ENCODE results near the gene ADAM22.

Gene ADAM22

GRCh38 chr7:88218836-88219605 is 285.0 kb downstream of the ADAM22 start:
- peak; percentile 58 for DNase-seq

DNA sequence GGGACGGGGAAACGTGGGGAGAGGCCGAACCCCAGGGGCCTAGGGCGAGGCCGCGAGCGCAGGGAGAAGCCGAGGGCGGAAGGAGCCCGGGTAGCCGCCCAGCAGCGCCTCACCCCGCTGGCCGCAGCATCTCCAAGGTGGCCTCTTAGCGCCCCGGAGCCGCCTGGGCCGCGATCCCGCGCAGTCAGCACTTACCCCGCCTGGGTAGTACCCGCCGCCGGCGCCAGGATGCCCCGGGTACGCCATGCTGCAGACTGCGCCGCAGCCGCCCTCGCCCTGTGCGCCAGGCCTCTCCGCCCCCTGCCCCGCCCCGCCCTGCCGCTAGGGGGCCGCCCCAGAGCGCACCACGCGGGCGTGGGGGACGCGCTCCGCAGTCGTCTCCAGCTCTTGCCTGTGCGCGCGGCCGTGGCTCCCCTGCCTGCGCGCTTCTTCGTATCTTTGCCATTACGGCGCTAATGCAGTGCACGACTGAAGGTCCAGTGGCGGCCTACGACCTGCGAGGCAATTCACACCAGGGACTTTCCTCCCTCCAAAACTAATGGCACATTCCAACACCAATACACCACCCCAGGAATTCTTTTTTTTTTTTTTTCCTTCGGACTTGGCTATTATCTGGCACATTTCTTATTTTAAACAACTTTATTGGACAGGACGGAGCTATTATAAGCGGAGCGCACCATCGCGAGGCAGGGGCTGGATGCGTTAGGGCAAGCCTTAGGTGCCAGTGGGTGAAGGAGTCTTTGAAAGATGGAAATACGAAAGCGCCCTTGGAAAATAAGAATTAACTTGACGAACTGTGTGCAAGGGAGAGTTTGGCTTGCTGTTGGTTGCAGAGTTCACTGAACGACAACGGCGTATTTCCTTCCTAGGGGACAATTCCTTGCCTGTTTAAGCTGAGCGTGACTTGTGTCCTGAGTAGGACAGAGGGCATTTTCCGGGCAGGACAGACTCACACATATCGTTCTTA is 286.0 kb downstream of the ADAM22 start, which contains the start of gene SRI:
TSS of gene SRI (minus strand) at position 258 of the 967 bp plus-strand sequence. CDS start at position 246, 12 bp downstream.
- peak; percentile 86 for DNase-seq

DNA sequence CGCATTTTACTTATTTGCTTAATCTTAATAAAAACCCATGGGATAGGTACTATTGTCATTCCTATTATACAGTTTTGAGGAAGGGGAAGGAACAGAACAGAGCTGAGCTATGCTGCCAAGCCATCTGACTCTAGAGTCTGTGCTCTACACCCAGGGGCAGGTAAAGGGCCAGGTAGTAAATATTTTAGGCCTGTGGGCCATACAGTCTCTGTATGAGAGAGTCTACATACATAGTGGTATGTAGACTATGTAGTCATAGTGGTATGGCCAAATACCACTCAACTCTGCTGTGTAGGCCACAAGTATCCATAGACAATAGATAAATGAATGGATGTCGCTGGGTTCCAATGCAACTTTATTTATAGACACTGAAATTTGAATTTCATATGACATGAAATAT is 289.2 kb downstream of the ADAM22 start:
- DNase-seq, result no peak

DNA sequence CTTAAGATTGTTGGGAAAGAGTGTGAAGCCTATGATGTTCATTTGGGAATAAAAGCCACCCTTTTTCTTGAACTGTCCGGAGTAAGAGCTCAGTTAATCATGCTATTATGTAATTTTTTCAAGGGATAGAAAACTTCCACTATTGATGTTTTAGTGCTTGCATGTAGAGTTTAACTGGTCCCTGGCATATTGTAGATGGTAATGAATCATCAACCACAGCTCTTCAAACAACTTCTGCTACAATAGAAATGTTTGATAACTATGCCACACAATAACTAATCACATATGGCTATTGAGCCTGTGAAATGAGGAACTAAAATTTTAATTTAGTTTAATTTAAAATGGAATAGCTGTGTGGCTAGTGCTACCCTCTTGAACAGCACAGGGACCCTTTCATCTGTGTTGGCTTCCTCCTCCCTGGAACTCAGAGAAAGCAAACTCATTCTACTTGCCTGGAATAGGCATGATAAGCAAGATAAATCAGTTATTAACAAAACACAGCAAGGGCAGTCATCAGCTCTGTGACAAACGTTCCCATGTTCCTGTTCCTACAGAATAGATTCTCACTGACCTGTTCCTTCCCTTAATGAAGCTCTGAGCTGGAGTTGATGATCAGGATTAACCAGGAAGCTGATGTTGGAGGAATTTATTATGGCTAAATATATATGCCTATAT is 290.7 kb downstream of the ADAM22 start:
- DNase-seq, result peak; percentile 38

DNA sequence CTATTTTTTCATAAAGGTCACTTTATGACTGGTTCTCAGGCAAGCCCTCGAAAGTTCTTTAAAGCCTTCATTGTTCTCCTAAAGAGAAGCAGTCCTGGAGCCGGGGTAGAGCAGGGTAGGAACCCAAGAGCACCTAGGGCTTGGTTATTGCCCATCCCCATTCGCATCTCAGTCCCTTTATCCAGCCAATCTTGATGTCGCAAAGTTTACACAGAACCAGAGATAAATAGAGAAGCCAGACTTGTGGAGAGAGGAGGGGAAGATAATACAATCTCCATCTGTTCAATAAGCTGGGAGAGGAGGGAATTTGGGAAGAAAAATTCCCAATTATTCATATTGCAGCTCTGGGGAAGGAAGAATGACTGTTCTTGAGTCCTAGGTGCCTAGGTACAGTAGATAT is 292.1 kb downstream of the ADAM22 start:
- no peak for DNase-seq

- DNase-seq, result peak; percentile 78
Measured at GRCh38 chr7:88226886-88227516, 292.9 kb downstream of the ADAM22 start.

DNA sequence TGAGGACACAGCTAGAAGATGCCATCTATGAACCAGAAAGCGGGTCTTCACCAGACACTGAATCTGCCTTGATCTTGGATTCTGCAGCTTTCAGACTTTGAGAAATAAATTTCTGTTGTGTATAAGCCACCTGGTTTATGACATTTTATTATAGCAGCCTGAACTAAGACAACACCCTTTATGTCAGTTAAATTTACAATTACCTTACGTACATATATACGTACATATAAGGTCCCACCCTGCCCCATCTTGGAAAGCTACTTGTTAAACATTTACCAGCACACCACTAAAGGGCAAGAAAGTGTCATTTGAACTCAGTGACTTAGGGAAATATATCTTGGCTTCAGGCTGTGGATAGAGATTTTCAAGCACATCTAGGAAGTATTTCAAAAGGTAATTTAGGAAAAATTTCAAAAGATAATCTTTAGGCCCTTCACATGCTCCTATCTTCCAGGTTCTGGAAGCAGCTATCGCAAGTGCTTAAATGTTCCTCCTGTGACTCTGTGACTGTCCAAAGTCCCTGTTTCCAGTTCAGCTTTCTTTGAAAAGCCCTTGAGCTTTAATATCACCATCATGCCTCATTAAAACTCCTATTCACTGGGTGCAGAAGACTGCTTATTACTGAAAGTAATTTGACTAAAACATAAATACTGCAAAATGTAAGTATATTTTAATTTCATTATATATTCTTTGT is 295.4 kb downstream of the ADAM22 start:
- DNase-seq, result no peak

- DNase-seq, result no peak
Measured at GRCh38 chr7:88230646-88231045, 296.6 kb downstream of the ADAM22 start.

DNA sequence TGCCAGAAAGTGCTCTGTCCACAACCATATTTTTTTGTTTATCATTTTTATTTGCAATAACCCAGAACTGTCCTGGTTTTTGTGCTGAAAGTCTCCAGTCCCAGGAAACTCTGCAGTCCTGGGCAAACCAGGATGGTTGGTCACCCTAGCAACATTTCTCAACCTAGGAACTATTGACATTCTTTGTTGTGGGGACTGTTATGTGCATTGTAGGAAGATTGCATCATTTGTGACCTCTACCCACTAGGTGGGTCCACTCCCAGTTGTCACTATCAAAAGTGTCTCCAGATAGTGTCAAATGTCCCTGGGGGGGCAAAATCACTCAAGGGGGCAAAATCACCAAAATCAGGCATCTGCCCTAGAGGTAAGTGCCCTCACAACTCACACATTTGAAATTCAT is 299.8 kb downstream of the ADAM22 start:
- no peak for DNase-seq

- no peak for DNase-seq
Measured at GRCh38 chr7:88239852-88240251, 305.8 kb downstream of the ADAM22 start.

GRCh38 chr7:88243345-88243909 is 309.4 kb downstream of the ADAM22 start:
- DNase-seq, result peak; percentile 24

- DNase-seq, result no peak
Measured at GRCh38 chr7:88244258-88244657, 310.2 kb downstream of the ADAM22 start.
